Calu3 (cell line): ENCODE results near the gene MGAT4C. TPM values are rescaled to one million over a fixed set of nuclear protein-coding genes. Genes with fewer than 3 reads are reported as not detected.

Experiments used
- BruUV-seq: library from RNA; stranded (reverse); fragments of 400-500 nt; replicated peaks from 2 replicates; lab custom pipeline; 2021; lab: Mats Ljungman, UMichigan
- CTCF ChIA-PET: fragments of 300-600 bp; sonication (Branson Sonifier 250); formaldehyde crosslinking; loops from one replicate; lab custom pipeline; 2022; ENCODE audit warnings: antibody characterized with exemption; lab: Charles Lee
- DNase-seq: peaks from one replicate; pipeline ENCODE4 v3.0.0; 2022
- H3K27ac Mint-ChIP-seq: one replicate; pipeline ENCODE4 v1.8.0; 2022; ENCODE audit warnings: mixed read lengths; ENCODE audit not compliant: unreplicated experiment
- H3K27me3 Mint-ChIP-seq: one replicate; pipeline ENCODE4 v1.8.0; 2022; ENCODE audit warnings: mixed read lengths; ENCODE audit not compliant: unreplicated experiment
- H3K36me3 Mint-ChIP-seq: one replicate; pipeline ENCODE4 v1.8.0; 2022; ENCODE audit warnings: mild to moderate bottlenecking, moderate library complexity, mixed read lengths; ENCODE audit not compliant: insufficient read depth, unreplicated experiment
- H3K4me1 Mint-ChIP-seq: one replicate; pipeline ENCODE4 v1.8.0; 2022; ENCODE audit warnings: mild to moderate bottlenecking, low read depth, mixed read lengths; ENCODE audit not compliant: unreplicated experiment
- H3K4me3 Mint-ChIP-seq: one replicate; pipeline ENCODE4 v1.8.0; 2022; ENCODE audit warnings: mild to moderate bottlenecking, low read depth, moderate library complexity, mixed read lengths; ENCODE audit not compliant: unreplicated experiment
- H3K9me3 Mint-ChIP-seq: one replicate; pipeline ENCODE4 v1.8.0; 2022; ENCODE audit warnings: low read depth, mixed read lengths; ENCODE audit not compliant: unreplicated experiment
- CTCF ChIP-seq: fragments of 200-600 bp; IDR thresholded peaks from one replicate; pipeline ENCODE4 v1.8.0; 2022; ENCODE audit warnings: antibody characterized with exemption; ENCODE audit not compliant: unreplicated experiment
- intact Hi-C: fragments of 100-400 bp; cut with micrococcal nuclease; formaldehyde crosslinking; loops from one replicate; pipeline ENCODE4 v1.10.0; 2022; ENCODE audit not compliant: unreplicated experiment
- total RNA-seq: library from RNA; stranded (reverse); gene quantifications from 2 replicates; pipeline ENCODE4 v1.2.3, GENCODE V29; 2022

Gene MGAT4C
- total RNA-seq, 1 experiment from 2014 or later: not detected

GRCh38 chr12:86179855-86180254 is 76.3 kb downstream of the MGAT4C start:
- no peak for DNase-seq
- no TSS peak for BruUV-seq
- no peak overlapping the region for H3K27ac Mint-ChIP-seq
- peaks cover 7% of the 10 kb centered on the region for H3K9me3 Mint-ChIP-seq
- no peak overlapping the region for H3K4me3 Mint-ChIP-seq
- H3K27me3 Mint-ChIP-seq: no peaks in the 10 kb centered on the region
- no peak for TF ChIP-seq CTCF
- H3K36me3 Mint-ChIP-seq: no peaks in the 10 kb centered on the region
- H3K4me1 Mint-ChIP-seq: no peaks in the 10 kb centered on the region
- CTCF ChIA-PET: no interaction called here
- intact Hi-C loops: no loop called here

- CTCF ChIA-PET: no interaction called here
- Mint-ChIP-seq H3K9me3 (peaks cover 1% of the 10 kb centered on the region), H3K36me3 (no peaks in the 10 kb centered on the region), H3K27me3 (no peaks in the 10 kb centered on the region), H3K4me1 (no peaks in the 10 kb centered on the region), H3K27ac (no peak overlapping the region), H3K4me3 (no peak overlapping the region)
- no peak for DNase-seq
- no TSS peak for BruUV-seq
- intact Hi-C loops: no loop called here
- no peak for TF ChIP-seq CTCF
Observed at GRCh38 chr12:86174188-86174587, 82.0 kb downstream of the MGAT4C start.

- BruUV-seq: no TSS peak
- no peak for DNase-seq
- CTCF ChIA-PET: interaction anchor here (0.7 kb wide), 1 partner anchor 498 kb away, joined by 3 read pairs; no protein-coding TSS in a partner anchor
Observed at GRCh38 chr12:86172913-86173443, 83.2 kb downstream of the MGAT4C start.

GRCh38 chr12:86170051-86170450 is 86.1 kb downstream of the MGAT4C start:
- no peaks in the 10 kb centered on the region for H3K4me1 Mint-ChIP-seq
- no peaks in the 10 kb centered on the region for H3K36me3 Mint-ChIP-seq
- no peak overlapping the region for H3K27ac Mint-ChIP-seq
- CTCF ChIA-PET: no interaction called here
- no peak for TF ChIP-seq CTCF
- intact Hi-C loops: no loop called here
- BruUV-seq: no TSS peak
- no peaks in the 10 kb centered on the region for H3K9me3 Mint-ChIP-seq
- H3K27me3 Mint-ChIP-seq: no peaks in the 10 kb centered on the region
- DNase-seq: no peak
- no peak overlapping the region for H3K4me3 Mint-ChIP-seq

More at GRCh38 chr12:86172913-86173443, 83.2 kb downstream of the MGAT4C start:
- Mint-ChIP-seq H3K27ac (no peak overlapping the region), H3K4me1 (no peaks in the 10 kb centered on the region), H3K4me3 (no peak overlapping the region), H3K36me3 (no peaks in the 10 kb centered on the region), H3K9me3 (no peaks in the 10 kb centered on the region), H3K27me3 (no peaks in the 10 kb centered on the region)
- no peak for TF ChIP-seq CTCF
- intact Hi-C loops: no loop called here
